GM19452 (cell line): ENCODE data around the gene CKAP5.

Source experiments
- ATAC-seq: cut with Tn5 transposase; IDR thresholded peaks from one replicate; pipeline ENCODE4 v1.9.1; 2021; ENCODE audit not compliant: unreplicated experiment

Gene CKAP5

DNA sequence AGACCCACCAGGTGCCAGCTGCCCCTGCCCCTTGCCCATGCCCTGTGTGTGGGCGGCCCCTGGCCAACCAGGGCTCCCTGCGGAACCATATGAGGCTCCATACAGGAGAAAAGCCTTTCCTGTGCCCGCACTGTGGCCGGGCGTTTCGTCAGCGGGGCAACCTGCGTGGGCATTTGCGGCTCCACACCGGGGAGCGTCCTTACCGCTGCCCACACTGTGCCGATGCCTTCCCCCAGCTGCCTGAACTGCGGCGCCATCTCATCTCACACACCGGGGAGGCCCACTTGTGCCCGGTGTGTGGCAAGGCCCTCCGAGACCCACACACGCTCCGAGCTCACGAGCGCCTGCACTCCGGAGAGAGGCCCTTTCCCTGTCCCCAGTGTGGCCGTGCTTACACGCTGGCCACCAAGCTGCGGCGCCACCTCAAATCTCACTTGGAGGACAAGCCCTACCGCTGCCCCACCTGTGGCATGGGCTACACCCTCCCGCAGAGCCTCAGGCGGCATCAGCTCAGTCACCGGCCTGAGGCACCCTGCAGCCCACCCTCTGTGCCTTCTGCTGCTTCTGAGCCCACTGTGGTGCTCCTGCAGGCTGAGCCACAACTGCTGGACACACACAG, 140.9 kb downstream of the CKAP5 start:
- ATAC-seq = no peak

DNA sequence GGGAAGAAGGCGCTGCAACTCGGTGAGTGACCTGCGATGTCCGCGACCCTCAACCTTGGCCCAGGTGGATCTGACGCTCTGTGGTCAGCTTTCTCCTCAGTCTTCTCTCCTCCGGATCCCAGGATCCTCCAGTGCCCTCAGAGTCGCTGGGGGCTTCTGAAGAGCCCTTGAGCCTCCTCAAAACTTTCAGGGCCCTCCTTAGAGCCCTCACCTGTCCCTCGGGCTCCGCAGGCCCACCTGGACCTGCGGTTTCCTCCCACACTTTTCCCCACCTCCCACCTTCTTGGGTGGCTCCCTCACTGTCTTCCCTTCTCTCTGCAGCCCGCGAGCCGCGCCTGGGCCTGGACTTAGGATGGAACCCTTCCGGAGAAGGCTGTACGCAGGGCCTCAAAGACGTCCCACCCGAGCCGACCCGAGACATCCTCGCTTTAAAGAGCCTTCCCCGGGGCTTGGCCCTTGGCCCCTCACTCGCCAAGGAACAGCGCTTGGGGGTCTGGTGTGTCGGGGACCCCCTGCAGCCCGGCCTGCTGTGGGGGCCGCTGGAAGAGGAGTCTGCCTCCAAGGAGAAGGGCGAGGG, 144.9 kb downstream of the CKAP5 start:
- ATAC-seq = no peak

DNA sequence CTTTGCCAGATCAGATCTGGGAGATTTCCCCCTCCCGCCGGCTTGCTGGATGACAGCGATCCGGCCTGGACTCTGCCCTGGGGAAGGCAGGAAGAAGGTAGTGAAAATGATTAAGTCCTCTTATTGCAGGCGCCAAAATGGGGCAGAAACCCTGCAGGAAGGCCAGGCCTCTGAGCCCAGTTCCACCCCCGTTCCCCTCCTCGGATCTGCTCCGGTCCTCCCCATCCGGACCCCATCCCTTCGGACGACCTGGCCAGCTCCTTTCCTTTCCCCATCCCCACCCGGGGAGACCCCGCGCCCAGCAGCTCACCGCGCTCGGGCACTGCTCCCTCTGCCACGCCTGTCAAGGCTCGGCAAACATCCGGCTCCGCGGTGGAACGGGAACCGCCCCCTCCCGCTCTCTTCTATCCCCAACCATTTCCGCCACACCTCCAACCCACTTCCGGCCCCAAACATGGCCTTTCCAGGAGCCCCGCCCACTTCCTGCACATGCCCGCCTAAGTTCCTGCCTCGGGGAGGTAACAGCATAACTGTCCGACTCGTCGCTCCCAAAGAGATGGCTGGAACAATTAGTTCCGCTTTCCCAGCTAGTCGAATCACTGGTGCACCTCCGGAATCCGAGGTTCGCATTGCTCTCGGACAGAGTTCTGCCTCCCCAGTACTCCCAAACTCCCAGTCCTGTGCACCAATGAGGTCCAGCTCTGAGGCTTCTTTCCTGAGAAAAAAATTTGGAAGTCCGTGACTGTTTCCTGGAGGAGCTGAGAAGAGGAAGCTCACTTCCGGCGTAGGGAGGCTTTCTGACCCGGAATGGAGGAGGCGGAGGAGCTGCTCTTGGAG, 145.6 kb downstream of the CKAP5 start, which contains the start of the genes ARHGAP1 and ZNF408:
TSS of gene ARHGAP1 (minus strand) at position 379 of the 837 bp plus-strand sequence. CDS start 4,512 bp downstream, outside the sequence.
TSS of gene ZNF408 (plus strand) at position 791 of the 837 bp plus-strand sequence. CDS start at position 808, 17 bp downstream.
- peak; percentile 93 for ATAC-seq

DNA sequence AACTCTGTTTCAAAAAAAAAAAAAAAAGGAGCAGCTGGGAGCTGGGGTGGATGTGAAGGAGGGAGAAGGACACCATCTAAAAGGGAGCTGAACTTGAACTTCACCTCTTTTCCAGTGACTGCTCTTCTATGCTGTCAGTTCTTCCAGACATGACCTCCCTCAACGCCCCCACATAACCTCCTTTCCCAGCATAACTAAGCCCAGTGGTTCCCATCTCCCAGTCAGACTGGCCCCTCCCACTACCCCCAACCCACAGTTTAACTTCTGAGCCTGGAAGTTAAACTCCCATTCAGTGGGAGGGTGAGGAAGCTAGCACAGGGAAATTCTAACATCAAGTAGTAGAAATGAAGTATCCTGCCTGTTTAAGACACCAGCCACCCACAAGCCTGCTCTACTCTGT, 147.5 kb downstream of the CKAP5 start:
- no peak for ATAC-seq

DNA sequence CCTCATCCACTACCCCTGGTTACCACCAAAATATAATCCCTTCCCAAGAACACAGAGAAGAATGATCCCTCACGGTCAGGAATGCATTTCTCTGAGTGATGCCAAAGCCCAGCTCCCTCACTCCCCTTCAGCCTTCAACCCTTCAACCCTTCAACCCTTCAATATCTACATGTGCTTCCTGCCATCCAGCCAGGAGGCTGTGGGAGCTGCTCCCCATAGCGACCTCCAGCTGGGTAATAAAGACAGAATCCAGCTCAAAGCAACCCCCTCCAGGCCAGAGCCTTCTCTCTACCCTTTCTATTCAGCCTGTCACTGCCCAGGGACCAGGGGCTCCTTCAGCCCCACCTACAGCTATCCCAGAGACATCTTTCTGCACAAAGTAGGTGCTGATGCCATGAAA, 148.4 kb downstream of the CKAP5 start:
- no peak for ATAC-seq

DNA sequence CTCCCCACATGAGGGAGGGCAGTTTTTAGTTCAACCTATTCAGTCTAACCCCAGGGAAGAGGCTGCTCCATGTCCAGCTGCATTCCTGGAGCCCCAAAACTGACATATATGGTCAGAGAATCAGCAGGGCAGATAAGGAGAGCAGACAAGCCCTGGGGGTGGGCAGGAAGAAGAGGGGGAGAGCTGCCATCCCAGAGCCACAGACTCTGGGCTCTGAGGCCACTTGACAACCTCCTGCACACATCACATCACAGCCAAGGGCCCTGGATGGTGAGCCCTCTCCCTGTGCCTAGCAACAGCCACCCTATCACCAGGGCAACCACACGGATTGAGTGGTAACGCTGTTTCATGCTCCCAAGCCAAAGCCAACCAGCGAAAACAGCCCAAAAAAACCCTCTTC, 148.8 kb downstream of the CKAP5 start:
- ATAC-seq = no peak

DNA sequence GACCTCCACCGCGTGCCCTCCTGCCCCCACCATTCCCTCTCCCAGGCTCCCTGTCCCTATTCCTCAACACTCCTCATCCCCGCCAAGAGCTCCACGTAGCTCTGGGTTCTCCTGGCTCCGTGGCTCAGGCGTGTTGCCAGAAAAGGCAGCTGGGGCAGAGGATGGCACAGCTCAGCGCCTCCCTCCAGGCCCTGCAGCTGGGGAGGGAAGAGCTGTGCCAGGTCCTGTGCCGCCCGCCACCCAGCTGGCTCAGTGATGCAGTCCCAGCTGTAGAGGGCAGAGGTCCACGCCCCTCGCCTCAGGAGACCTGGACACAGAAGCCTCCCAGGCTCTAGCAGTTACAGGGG, 149.9 kb downstream of the CKAP5 start:
- no peak for ATAC-seq

DNA sequence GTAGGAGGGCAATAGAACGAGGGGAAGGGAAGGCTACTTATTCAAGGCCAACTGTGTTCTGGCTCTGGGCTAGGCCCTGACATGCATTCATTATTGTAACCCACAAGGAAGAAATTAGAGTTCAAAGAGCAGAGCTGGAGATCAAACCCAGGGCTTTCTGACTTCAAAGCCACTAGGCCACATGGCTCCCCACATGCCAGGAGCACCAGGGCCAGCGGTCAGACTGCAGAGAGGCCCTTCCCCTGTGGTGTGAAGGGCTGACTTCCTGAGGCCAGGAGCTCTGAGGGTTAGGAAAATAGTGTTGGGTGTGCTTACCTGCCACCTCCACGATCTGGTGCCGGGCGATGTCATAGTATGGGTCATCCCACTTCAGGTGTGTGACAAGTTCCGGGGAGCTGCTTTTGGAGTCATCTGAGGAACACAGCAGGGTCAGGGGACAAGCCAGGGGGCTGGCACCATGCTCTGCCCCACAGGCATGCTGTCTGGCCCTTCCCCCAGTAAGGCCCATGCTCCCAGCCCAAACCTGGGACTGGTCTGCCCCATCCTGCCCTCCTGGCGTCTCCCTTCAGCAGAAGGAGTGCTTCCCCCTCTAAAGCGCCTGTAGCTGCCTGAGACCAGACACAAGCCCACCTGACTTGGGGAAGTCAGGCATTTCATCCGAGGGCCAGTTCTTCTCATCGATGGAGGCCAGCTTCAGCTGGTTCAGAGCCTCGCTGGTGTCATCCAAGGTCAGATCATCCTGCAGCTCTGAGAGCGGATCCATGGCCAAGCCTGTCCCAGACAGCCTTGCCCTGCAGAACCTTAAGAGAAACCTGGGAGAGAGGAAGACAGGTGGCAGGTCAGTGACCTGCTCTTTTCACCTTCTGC, 150.5 kb downstream of the CKAP5 start:
- no peak for ATAC-seq

DNA sequence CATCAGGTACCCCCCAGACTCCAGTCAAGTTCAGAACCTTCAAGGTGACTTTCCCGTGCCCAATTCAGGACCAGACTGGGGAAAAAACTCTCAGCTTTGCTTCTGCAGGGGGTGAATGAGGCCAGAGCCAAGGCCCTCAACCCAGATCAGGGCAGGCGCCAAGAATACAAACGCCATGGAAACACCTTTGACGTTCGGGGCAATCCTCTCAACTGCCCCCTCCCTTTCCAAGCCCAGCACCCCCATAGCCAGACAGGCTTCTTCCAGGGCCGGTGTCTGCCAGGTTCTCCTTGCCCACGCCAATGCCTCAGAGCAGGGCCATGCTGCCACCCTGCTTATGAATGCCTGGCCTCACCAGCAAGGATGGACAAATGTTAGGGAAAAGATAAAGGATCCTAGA, 151.5 kb downstream of the CKAP5 start:
- no peak for ATAC-seq

DNA sequence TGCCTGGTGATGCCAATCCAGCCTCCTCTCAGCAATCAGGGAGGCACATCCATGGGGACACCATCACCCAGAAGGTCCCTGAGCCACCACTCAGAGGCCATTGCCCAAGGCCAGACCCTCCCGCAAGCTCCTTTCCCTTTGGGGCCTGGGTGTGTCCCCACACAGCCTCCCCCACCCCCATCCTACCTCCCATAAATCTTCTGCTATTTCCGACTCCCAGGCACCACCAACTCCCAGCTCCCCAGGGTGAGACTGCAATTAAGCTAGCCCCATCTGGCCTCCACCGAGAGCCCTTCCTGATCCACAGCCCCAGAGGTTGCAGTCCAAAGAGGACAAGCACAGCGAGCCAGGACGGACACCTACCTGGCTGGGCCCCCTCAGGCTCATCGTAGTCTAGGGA, 152.0 kb downstream of the CKAP5 start:
- ATAC-seq = no peak

DNA sequence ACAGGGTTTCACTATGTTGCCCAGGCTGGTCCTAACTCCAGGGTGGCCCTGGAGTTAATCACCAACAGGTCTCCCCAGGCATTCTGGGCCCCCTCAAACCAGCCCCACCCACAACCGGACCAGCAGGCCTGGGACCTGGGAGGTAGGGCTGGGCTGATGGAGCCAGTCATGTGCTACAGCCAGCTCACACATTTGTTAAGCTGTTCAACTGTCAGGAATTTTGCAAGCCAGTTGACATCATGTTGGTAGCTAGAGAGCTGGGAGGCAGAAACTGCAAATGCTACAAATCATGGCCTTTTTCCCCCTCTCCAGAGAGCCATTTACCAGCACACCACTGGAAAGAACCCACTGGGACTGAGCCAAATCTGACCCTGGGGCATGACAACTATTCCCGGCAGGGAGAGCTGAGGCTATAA, 152.5 kb downstream of the CKAP5 start:
- ATAC-seq = no peak
